CD4-positive, alpha-beta T cell treated with Interleukin-15 for 1 hour (primary cell): ENCODE results near the gene DENND2D.
A peak's percentile ranks its signal among the peaks of the same experiment; 100 is the strongest.
"Not testable (repeated sequence)": the region's sequence is repeated elsewhere in the genome, so short reads cannot be mapped to it uniquely, and the experiment has no call there.

ENCODE experiments used
- DNase-seq: peaks from one replicate; pipeline ENCODE4 v3.0.0-alpha.2; 2020

DENND2D gene

DNA sequence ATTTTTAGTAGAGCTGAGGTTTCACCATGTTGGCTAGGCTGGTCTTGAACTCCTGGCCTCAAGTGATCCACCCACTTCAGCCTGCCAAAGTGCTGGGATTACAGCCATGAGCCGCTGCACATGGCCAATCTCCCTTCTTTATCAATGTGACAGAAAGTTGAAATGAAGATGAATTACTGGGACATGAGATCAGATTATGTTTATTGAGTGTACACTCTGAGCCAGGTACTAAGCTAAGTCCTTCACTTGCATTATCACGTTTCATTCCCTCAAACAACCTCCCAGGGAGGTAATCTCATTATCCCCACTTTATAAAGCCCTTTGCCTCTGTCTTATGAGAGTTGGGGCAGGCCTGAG, 20.8 kb upstream of the DENND2D start:
- DNase-seq = no peak

DNA sequence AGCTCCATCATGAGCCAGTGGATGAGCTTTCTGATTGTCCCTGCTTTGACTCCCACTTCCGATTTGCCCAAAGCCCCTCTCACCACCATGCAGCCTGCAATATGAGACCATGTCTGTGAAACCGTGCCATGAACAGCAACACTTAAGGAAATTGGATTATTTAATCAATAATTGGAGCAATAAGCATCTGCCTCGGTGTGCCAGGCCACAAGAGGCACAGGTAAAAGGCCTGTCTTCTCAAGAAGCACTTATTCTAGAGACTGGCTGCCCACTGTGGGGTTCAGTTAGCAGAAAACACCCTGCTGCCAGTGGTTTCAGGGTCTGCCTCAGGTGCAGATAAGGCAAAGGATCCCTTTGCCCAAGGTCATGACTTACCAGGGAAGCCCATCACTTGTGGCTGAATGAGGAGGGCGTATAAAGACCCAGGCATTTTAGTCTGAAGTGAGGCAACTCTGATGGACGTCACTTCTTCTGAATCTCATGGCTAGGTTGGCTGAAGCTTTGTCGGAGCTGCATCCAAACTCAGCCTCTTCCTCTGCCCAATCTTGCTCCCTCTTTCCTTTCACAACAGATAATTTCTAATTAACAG, 19.9 kb upstream of the DENND2D start:
- DNase-seq = no peak

DNA sequence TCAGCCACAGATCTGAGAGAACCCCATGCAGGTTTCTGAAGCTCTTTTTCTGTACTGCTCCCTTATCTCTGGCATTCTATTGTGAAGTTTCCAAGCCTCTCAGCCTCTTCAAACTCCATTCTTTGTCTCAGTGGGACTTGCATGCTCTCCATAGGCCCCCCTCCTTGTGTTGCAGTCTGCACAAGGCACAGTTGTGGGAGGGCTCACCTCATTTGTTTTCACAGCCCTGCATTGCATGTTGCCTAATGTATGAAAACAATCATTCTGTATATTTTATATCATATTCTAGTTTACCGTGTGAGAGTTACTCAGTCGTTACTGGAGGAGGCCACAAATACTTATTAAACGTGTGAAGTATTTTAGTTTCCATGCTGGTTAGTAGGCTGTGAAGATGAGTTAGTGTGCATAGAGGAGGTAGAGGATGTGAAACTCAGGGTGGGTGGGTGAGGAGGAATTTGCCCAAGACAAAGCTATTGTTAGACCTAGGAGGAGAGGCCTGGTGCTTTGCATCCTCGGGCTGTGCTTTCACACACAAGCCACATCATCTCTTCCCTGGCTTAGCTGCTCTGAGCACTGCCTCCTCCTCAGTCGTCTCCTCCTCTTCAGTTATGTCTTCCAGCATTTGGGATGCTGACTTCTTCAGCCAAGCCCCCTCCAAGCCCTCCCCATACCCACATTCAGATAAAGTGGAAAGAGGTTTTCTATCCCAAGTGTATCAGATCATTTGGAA, 19.3 kb upstream of the DENND2D start:
- peak; percentile 55 for DNase-seq

DNA sequence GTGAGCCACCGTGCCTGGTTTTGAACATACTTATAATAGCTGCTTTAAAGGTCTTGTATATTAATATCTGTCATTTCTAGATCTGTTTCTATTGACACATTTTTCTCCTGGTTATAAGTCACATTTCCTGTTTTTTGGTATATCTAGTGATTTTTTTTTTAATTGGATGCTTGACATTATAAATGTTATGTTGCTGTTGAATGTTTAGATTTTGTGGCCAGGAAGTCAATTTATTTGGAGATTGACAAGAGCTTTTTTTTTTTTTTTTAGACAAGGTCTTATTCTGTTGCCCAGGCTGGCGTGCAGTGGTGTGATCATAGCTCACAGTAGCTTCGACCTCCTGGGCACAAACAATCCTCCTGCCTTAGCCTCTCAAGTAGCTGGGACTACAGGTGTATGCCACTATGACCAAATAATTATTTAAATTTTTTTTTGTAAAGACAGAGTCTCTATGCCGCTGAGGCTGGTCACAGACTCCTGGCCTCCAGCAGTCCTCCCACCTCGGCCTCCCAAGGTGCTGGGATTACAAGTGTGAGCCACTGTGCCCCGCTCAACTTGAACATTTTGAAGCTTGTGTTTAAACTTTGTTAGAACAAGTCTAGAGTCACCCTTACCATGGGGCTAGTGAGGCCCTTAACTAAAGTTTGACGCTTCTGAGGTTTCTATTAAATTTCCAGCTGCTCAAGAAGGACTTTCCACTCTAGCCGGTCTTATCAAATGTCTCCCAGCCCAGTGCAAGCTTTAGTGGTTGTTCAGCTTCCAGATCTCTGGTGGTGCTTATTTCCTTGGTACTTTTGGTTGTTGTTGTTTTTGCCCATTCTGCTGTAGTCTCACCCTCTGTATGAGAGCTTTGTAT, 18.5 kb upstream of the DENND2D start:
- DNase-seq = no peak

DNA sequence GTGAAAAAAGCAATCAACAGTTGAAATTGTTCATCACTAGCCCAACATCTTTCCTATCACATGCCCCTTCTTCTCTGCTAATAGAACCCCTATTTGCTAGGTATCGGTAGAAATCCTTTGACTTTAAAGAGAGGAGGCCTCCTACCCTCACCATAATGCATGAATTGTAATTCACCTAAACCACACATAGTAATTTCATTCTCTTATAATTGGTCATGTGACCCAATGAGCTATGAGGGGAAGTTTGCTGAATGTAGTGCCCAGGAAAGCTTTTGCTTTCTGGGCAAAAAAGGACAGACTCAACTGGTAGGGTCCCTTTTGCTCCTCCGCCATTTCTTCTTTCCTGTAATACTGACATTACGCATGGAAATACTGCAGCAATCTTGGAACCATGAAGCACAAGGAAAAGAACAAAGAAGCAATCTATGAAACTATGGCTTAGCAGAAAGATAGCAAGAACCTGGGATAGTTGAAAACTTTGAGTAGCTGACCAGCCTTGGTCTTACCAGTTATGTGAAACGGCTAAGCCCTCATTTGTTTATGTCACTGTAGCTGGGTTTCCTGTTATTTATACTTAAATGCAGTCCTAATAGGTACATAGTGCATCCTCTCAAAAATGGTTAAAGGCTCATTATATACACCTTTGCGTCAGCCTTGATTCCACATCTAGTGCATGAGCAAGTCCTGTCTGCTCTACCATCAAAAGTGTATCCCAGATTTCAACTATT, 16.9 kb upstream of the DENND2D start:
- no peak for DNase-seq

DNA sequence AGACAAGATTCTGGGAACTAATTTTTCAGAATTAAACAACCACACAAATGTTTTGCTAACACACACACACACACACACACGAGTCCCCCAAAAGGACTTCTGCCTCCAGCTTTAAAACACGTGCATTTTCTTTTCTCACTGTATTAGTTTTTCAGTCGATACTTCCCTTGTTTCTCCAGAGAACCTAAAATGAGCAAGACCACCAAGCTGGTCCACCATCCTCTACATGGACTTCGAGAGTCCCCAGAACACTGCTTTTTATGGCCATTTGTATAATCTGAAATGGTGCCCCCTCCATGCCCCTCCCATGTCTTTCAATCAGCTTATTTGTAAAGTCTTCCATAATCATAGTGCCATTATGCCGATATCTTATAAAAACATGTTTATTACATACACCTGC, 16.3 kb upstream of the DENND2D start:
- DNase-seq = no peak

DNA sequence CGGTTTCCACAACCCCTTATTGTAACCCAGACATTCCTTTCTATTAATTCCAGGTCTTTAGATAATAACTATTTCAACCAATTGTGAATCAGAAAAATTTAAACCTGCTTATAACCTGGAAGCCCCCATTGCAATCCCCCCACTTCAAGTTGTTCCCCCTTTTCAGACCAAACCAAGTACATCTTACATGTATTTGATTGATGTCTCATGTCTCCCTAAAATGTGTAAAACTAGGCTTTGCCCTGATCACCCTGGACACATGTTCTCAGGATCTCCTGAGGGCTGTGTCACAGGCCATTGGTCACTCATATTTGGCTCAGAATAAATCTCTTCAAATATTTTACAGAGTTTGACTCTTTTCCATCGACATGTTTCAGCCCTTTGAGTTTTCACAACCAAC, 14.8 kb upstream of the DENND2D start:
- not testable (repeated sequence) for DNase-seq

DNA sequence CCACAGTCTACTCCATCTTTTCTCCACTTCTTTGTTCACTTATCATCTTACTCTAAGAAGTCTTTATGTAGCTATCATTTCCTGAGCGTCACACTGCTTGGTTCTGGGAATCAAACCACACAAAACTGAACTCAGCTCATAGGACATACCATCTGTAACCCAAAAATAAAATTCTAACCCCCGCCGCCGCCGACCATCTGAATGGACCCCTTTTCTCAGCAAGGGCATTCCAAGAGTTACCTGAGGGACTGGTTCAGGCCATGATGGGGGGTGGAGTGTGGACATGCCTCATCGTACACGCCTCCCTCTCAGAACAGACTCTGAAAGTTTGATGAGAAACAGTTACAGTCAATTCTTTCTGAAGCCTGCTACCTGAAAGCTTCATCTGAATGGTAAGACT, 14.4 kb upstream of the DENND2D start:
- peak; percentile 81 for DNase-seq

DNA sequence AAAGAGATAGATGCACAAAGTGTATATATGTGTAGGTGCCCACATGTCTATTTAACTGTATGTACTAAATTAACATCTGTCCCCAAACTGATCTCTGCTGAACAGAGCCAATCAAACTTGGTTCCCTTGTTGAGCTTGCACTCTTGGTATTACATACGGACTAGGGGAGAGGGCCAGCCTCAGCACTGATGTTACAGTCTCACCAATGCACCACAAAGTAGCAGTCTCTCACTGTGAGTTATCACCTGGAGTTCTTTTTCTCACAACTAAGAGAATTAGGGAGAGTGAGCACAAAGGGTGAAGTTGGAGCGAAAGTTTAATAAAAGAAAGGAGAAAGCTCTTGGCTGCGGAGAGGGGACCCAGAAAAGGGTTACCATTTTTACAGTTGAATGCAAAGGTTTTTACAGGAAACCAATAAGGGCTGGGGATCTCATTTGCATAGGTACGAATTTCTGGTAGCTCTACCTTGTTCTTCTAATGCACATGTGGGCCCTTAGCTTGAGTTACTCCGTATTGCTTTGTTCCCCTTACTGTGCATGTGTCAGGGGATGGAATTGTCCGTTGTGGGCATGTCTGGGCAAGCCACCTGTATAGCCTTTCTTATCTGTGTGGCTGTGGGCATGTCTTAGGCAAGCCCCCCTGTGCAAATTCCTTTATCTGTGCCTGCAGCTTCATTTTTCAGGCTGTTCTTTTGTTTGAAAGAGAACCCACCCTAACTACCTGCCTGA, 13.8 kb upstream of the DENND2D start:
- DNase-seq = no peak

DNA sequence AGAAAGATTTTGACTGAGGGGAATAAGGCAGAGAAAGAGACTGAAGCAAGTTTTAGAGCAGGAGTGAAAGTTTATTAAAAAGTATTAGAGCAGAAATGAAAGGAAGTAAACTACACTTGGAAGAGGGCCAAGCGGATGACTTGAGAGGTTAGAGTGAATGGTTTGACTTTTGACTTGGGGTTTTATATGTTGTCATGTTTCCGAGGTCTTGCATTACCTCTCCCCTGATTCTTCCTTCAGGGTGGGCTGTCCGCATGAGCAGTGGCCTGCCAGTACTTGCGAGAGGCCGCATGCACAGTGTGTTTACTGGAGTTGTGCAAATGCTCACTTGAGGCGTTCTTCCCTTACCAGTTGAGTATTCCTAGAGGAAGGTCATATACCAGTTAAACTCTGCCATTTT, 13.0 kb upstream of the DENND2D start:
- no peak for DNase-seq

DNA sequence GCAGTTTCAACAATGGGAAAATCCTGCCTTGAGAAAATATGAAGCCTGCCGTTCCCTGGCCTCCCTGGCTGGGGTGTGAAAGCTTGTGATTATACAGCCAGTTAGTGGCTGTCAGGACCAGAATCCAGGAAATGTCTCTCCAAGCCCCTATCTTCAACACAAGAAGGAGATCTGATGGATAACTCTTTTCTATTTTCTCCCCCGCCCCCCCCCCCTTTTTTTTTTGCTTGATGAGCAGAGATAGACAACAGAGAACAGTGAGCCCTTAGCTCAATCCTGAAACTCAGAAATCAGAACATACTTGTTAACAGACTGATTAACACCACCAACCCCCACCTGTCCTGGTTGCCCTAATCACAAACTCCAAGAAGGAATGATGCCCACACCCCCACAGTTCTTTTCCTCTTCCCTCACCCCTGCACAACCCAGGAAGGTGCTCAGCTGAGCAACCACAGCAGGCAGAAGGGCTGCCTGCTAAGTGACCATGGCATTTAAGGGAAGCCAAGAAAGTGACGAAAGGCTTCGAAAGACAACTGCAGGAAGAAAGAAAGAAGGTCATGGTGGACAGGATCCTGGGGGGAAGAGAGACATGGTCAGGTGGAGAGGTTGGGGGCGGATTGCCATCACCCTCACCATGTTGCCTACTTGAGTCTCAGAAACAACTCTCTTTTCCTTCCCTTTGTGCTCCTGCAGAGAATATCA, 12.3 kb upstream of the DENND2D start:
- no peak for DNase-seq

DNA sequence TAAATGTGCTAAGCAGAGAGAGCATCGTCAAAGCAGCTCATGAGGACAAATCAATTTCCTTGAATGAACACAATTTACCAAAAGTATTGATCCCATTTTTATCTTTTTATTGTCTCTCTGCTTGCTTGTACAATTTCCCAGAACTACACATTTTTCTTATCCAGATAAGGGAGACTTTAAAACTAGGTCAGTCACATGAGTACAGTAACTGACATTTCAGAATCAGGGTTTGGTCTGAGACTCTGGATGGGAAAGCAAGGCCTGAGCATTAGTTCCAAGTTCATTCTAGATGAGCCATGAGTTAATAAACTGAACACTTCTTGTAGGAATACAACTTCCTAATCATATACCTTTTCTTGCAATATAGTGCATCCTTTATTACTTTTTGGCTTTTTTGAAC, 11.5 kb upstream of the DENND2D start:
- DNase-seq = no peak

DNA sequence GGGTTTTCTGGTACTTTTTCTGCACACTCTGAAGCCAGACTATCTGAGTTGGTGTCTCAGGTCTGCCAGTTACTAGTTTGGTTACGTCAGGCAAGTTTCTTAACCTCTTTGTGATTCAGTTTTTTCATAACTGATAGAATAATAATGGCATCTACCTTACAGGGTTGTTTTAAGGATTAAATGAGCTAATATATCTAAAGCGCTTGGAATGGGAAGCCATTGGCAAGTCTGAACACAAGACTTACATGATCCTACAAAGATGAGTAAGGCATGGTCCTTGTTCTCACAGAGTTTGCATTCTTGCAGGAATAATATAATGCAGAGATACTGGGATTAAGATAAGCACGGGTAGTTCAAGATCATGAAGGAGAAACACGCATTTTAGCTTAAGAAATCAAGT, 9.2 kb upstream of the DENND2D start:
- no peak for DNase-seq

DNA sequence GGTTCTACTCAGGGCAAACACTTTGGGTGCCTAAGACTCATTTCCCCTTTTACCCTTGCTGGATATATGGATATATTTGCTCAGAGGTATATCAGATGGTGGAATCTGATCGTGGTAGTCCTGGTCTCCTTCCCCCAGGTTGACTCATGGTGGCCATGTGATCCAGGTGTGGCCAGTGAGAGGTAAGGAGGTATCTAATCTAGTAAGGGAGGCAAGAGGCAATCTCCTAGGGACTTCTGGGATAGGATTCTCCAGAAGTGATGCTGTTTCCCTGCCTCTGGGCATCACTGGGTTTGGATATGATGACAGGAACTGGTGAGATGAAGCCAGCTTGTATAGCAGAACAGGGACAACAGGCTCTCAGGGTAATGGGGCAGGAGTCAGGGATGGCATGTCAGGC, 8.5 kb upstream of the DENND2D start:
- DNase-seq = no peak

DNA sequence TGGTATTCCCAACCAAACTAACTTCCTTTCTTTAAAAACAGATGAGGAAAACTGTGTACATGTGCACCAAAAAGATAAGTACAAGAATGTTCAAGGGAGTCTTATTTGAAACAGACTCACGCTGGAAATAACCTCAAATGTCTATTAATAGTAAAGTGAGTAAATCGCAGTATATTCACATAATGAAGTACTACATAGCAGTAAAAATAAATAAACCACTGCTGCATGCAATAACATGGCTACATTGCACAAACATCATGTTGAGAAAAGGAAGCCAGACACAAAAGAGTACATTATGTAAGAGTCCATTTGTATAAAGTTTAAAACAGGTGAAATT, 5.2 kb upstream of the DENND2D start:
- no peak for DNase-seq

DNA sequence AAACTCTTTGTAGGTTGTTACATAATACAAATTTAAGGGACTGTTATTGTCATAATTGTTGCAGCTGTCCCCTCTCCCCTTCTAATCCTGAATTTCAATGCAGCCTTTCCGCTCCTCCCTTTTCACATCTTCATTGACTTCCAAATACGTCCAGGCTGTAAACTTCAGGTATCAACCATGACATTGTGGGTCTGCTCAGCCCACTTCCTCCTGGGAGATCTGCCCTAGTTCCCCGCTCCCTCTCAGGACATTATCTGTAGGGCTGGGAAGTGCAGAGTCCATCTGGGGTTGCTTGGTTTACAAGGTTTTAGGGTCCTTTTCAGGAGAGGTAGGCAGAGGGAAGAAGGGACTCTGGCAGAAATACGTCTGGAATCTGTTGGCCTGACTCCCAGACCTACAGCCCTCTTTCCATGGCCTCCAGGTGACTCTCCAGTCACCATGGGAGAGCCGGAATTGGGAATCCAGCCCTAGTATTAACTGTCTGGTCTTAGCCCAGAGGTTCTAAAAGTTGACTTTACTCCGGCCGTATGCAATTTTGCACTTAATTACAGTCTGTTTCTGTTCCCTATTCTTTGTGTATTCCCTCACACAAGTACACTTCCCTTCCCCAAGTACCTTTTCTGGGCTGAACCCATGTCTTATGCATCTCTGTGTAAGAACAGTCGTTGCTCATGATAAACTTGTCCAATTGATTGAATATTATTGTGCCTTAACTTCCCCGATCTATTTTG, 4.7 kb upstream of the DENND2D start:
- no peak for DNase-seq

DNA sequence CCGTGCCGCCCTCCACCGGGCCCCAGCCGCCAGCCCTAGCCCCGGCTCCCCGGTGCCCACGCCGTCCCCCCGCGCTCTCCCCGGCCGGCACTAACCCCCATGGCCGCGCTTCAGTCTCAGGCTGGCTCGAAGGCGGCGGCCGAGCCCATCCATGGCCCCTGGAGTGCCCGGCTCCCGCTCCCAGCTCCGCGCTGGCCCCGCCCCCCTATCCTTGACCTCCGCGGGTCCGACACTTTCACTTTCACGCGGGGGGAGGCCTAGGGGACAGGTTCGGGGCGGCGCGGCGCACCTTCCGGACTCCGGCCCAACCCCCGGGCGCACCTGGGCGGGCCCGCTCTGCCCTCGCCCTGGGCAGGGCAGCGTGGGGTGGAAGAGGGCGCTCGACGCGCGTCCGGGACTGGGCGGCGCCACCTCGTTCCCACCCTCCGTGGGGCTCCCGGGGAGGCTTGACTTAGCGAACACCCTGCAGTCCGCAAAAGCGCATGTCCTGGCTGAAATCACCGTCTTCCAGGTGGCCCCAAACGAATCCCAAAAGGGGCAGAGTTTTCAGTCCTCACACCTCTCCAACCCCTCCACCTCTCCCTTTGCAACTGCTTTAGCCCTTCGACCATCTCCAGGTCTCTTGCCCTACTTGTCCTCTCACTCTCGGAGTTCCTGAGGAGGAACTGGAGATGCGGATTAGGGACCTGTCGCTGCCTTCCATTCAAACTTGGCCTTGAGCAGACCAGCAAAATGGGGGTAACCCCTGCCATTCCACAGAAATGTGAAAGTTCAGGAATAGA, 3.9 kb upstream of the DENND2D start:
- DNase-seq = peak; percentile 79

DNA sequence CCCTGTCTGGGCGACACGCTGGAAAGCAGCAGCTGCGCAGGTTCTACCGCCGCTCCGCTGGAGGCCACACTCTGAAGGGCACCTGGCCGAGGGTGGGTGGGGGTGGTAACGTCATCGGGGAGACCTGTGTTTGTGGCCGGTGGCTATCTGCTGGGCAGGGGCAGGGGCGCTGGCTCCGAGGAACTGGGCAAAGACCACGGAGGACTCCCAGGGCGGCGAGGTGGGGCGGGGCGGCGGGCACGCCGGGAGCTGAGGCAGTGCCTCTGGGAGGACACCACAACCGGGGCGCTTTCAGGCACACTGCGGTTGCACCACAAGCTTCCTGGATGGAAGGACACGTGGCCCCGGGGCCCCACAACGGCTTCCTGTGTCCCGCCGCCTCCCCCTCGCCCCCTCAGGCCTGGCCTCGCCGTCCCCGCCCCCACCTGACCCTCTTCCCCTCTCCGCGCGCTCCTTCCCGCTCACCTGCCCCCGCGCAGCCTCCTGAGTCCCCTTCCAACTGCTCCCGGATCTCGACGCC, 3.3 kb upstream of the DENND2D start:
- DNase-seq = peak; percentile 88

DNA sequence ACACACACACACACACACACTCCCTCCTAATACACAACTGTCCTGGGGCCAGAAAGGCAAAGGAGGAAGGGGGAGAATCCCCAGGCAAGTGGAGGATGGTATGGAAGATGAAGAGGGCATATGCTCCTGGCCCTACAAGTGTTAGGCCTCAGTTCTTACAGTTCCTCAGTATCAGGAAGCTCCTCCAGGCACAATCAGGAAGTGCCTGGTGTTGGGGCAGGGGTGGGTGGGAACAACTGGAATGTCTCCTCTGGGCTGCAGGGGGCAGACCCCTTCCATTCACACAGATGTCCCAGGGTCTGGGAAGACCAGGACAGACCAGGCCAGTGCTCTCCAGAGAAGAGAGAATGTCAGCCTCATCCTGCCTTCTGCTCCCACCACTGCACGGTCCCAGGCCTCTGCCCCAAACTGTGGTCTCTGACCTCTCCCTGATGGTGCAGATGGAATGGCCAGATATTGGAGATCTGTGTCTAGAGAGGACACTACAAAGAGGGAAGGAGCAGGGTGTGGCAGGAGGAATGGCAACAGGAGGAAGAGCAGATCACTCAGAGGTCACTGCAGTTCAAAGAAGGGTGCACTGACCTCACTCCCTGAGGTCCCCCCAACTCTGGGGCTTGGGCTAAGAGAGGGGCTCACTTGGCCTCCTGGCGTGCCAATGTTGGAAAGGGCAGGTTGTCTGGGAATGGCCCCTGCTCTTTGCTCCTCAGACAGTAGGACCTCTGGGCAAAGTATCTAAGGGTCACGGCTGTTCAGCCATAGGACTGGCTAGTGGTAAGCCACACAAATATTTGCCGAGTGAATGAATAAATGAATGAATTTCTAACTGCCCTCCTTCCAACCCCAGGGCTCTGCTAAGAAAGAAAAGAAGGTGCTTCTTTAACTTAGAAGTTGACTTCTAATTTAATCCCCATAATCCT, 2.5 kb upstream of the DENND2D start:
- no peak for DNase-seq
